ENCODE data around the gene KCND1. TPM values are rescaled to one million over a fixed set of nuclear protein-coding genes. Genes with fewer than 3 reads are reported as not detected.
"Not testable (repeated sequence)": the region's sequence is repeated elsewhere in the genome, so short reads cannot be mapped to it uniquely, and the experiment has no call there.

The KCND1 gene
- total and polyA plus RNA-seq, 8 donors = 2.3 to 5.7 (median 4.5) TPM

- TF ChIP-seq CTCF (IDR thresholded peaks at IDR 0.05) = no peak
- intact Hi-C loops (cut with DNase I) = no loop called here
- peaks cover 0 to 82% of the 10 kb centered on the region in 2 donors for H3K36me3 ChIP-seq
- H3K9me3 ChIP-seq = no peaks in the 10 kb centered on the region
- H3K4me3 ChIP-seq = no peak overlapping the region
- no peak for DNase-seq
- no peaks in the 10 kb centered on the region for H3K27me3 ChIP-seq
- ATAC-seq = no peak
- no peak overlapping the region for H3K27ac ChIP-seq
- H3K4me1 ChIP-seq = no peaks in the 10 kb centered on the region
These were observed 12.3 kb upstream of the KCND1 start for GRCh38 chrX:48983896-48984295.

- H3K4me1 ChIP-seq = no peaks in the 10 kb centered on the region
- intact Hi-C loops (cut with DNase I) = no loop called here
- H3K27ac ChIP-seq = no peak overlapping the region
- ATAC-seq (no peak), DNase-seq (no peak)
- H3K27me3 ChIP-seq = no peaks in the 10 kb centered on the region
- no peak for TF ChIP-seq CTCF (IDR thresholded peaks at IDR 0.05)
- H3K4me3 ChIP-seq = no peak overlapping the region
- peaks cover 0 to 80% of the 10 kb centered on the region in 2 donors for H3K36me3 ChIP-seq
- no peaks in the 10 kb centered on the region for H3K9me3 ChIP-seq
These were observed 11.4 kb upstream of the KCND1 start for GRCh38 chrX:48983081-48983480.

GRCh38 chrX:48981178-48981577 lies 9.5 kb upstream of the KCND1 start:
- no peak for TF ChIP-seq CTCF (IDR thresholded peaks at IDR 0.05)
- ATAC-seq (no peak), DNase-seq (no peak)
- intact Hi-C loops (cut with DNase I) = no loop called here
- H3K9me3 ChIP-seq = no peaks in the 10 kb centered on the region
- no peaks in the 10 kb centered on the region for H3K27me3 ChIP-seq
- H3K4me1 ChIP-seq = no peaks in the 10 kb centered on the region
- H3K27ac ChIP-seq = no peak overlapping the region
- no peak overlapping the region for H3K4me3 ChIP-seq
- H3K36me3 ChIP-seq = peaks cover 0 to 89% of the 10 kb centered on the region in 2 donors

- ATAC-seq; H3K4me3 ChIP-seq; intact Hi-C loops (cut with DNase I); H3K27me3 ChIP-seq; H3K4me1 ChIP-seq; DNase-seq; H3K9me3 ChIP-seq; H3K27ac ChIP-seq: not testable (repeated sequence)
- H3K36me3 ChIP-seq = peaks cover 0 to 89% of the 10 kb centered on the region in 2 donors
These were observed 8.7 kb upstream of the KCND1 start for GRCh38 chrX:48980341-48980740.

GRCh38 chrX:48978226-48978625 lies 6.6 kb upstream of the KCND1 start:
- intact Hi-C loops (cut with DNase I) = no loop called here
- no peaks in the 10 kb centered on the region for H3K4me1 ChIP-seq
- no peak overlapping the region for H3K27ac ChIP-seq
- H3K9me3 ChIP-seq = no peaks in the 10 kb centered on the region
- H3K4me3 ChIP-seq = no peak overlapping the region
- H3K27me3 ChIP-seq = no peaks in the 10 kb centered on the region
- TF ChIP-seq CTCF (IDR thresholded peaks at IDR 0.05) = no peak
- no peak for ATAC-seq
- H3K36me3 ChIP-seq = peaks cover 0 to 83% of the 10 kb centered on the region in 2 donors
- no peak for DNase-seq

GRCh38 chrX:48976086-48976485 lies 4.4 kb upstream of the KCND1 start:
- H3K36me3 ChIP-seq = peaks cover 0 to 62% of the 10 kb centered on the region in 2 donors
- no peaks in the 10 kb centered on the region for H3K9me3 ChIP-seq
- TF ChIP-seq CTCF (IDR thresholded peaks at IDR 0.05) = no peak
- no peak overlapping the region for H3K4me3 ChIP-seq
- H3K27ac ChIP-seq = no peak overlapping the region
- intact Hi-C loops (cut with DNase I) = no loop called here
- no peaks in the 10 kb centered on the region for H3K27me3 ChIP-seq
- H3K4me1 ChIP-seq = peaks cover 0 to 12% of the 10 kb centered on the region in 2 donors
- DNase-seq (no peak), ATAC-seq (no peak)

Data from left lung (tissue), 10 donors.